Activated CD4-positive, alpha-beta T cell treated with anti-CD3 and anti-CD28 coated beads, Interleukin-2, Interleukin-4, amounts not matched to agents 100 ng/mL and 50 ng/mL, durations not matched to agents 16 hours and 8 hours (primary cell): ENCODE results near the gene BEST3.
"Not testable (repeated sequence)": the region's sequence is repeated elsewhere in the genome, so short reads cannot be mapped to it uniquely, and the experiment has no call there.

ENCODE experiments used
- DNase-seq: peaks from one replicate; pipeline ENCODE4 v3.0.0-alpha.2; 2020; ENCODE audit warnings: low spot score

BEST3 gene

DNA sequence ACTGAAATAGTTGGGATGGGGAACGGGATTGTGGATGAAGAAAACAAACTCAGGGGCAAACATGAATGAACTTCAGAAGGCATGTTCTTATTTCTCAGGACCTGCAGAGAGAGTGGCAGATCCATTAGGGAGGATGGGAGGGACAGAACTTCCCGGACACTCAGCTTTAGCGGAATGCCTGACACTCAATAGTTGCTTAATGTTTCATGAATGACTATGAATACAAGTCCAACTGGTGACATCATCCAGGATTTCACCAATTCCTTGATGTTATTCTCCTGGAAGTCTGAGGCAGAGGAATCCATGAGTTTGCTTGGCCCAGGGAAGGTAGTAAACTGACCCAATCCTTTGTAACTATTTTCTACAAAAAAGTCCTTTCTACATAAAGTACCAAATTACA, 50.6 kb downstream of the BEST3 start:
- no peak for DNase-seq

DNA sequence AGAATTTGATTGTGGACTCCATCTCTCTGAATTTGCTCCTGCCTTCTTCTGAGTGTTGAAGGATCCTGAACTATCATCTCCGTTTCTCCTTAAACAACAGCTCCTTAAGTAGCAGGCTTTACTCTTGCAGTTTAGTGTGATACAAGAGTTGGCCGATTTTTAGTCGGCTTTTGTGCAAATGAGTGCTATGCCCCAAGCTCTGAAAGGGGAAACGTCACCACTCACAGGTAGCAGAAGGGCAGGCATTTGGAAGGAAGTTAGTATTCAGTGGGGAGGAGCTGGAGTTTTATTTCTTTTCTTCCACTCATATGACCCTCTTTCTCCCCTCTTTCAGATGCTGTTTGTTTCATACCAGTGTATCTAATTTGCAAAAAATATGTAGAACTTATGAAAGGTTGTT, 51.9 kb downstream of the BEST3 start:
- DNase-seq = no peak

DNA sequence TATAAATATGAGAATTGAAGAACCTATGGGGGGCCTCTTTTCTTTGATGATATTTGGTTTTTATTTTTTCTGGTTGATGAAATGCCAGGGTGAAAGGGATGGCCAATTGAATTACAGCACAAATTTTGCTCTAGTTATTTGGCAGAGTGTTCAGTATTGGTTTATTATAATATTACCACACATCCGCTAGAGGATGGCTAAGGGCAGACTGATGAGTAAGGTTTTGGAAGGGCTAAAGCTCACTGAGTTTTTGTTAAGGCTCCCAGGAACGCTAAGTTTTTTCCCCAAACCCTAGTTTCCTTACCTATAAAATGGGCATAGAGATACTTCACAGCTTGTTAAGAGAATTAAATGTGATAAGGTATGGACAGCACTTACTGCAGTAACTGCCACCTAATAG, 54.1 kb downstream of the BEST3 start:
- DNase-seq = no peak

DNA sequence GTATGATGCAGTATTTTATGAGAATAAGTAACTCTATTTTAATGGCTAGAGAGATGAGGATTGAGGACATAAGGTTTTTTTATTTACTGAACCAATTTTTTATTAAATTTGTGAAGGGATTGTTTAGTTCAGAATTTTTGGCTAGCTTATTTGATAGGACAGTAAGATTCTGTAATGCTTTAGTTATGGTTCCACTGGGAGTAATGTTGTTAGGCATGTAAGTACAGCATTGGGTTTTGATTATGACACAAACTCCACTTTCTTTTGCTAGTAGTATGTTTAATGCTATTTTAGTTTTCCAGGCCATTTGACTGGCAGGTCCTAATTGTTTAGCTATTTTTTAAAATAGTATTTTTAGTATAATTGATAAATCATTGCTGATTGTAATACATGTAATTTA, 54.6 kb downstream of the BEST3 start:
- DNase-seq = no peak

DNA sequence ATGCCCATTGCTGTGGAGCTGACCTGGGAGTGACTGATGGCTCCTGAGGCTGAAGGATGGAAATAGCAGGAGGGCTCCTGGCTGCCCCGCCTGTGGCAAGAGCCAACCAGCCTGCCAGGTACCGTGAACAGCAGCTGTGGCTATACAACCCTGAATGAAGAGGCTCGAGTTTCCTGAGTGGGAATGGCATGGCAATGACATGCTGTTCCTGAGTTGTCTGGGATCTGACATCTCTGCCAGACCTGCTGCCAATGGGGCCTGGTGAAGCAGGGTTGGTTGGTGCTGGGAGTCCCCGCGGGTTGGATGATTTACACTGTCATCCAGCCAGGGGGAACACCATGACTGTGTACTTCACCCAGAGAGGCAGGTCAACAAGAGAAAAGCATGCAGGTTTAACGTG, 56.6 kb downstream of the BEST3 start:
- DNase-seq = no peak

DNA sequence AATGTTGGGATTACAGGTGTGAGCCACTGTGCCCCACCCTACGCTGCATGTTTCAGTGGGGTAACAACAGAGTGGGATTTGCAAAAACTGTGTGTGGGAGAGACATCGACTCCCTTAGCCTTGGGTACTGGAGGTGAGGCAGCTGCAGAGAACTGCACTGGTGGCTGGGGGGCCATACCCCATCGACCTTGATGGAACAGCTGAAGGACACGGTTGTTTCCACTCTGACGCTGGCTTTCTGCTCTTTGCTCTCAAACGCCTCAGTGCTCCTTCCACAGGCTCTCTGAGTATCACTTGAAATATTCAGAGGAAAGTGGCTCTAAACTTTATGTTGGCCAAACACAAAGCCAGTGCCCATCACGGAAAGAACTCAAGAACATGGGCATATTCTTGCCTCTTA, 57.6 kb downstream of the BEST3 start:
- DNase-seq = no peak

DNA sequence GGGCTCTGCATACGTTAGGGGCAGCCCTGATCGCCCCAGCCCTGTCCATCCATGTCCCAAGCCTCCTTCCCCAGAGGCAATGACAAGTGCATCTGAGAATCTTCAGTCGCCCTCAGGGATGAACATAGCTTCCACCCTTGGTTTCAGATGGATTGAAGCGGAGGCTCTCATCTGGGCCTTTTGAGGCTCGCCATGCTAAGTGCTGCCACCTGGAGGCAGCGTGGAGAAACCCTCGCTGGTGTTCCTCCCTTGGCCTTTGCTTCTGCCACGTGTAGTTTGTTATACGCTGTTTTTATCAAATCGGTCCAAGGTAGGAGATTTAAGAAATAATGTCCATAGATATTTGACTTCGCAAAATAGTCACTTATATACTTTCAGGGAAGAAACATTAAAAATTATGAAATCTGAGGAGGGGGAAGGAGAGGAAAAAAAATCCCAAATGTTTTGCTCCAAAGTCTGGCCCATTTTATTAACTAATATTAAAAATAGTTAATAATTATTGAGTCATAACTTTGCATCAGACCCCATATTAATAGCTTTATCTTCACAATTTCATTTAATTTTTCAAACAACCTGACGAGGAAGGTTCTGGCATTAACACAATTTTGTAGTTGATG, 59.6 kb downstream of the BEST3 start:
- peak; percentile 72 for DNase-seq

DNA sequence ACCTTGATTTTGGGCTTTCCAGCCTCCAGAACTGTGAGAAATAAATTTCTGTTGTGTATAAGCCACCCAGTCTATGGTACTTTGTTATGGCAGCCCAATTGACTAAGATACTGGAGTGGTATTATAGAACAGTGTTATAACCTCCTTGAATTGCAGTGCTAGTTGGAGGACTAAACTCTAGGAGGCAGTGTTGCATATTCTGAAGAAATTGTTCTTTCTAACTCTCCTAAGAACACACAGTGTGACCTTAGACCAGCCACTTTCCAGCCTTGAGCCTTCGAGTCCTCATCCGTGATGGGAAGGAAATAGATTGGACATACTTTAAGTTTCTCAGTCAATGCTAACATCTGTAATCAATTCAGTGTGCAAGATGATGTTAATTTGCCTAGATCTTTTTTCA, 66.0 kb downstream of the BEST3 start:
- DNase-seq = peak; percentile 6

DNA sequence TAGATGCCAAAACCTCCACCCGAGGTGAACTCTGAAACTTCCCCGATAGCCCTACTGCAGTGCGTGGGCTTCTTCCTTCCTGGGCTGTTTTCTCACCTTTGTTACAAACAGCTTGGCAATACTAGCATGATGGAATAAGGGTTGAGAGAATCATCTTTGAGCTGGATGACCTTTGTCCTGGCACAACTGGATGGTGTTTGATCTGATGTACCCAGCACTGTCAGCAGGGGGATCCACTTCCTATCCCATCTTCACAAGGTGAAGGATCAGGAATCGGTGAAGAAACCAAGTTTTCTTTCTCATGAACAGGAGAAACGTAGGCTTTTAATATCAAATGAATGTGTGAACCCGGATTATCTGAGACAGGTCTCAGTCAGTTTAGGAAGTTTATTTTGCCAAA, 68.9 kb downstream of the BEST3 start:
- no peak for DNase-seq

DNA sequence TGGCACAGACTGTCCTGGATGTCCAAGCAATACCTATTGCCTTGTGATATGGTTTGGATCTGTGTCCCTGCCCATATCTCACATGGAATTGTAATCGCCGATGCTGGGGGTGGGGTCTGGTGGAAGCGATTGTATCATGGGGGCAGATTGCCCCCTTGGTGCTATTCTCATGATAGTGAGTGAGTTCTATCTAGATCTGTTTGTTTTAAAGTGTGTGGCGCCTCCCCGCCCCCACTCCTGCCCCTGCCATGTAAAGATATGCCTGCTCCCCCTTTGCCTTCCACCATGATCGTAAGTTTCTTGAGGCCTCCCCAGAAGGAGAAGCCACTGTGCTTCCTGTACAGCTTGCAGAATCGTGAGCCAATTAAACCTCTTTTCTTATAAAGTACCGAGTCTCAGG, 71.6 kb downstream of the BEST3 start:
- DNase-seq = no peak

DNA sequence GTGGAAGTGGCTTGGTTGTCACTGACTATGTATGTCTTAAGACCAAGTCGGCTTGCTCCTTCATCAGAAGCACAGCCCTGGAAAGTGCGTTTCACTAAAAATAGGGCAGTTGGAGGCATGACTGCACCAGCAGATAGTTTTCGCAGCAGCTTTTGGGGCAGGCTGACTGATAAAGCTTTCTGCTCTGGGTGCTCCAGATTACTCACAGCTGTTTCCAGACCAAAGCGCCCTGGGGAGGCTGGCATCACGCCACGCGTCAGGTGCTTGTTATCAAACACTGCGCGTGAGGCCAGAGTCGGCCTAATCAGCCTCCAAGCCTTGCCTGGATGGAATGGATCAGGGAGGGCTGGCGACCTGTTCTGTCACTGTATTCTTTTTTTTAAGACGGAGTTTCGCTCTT, 75.1 kb downstream of the BEST3 start:
- DNase-seq = no peak

DNA sequence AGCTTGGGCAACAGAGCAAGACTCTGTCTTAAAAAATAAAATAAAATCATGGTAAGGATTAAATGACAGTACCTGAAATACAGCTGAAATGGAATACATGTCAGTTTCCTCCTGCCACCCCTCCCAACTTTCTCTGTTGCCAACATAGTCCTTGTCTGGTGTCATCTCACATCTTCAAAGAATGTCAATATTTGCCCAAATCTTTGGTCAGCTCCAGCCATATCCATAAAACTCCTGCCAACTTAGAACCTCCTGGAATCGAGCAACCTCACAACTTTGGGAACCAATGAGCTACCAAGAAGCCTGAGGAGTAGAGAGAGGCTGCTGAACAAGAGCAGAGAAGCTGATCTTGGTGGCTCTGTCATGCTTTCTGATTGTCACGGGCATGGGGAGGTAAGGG, 77.6 kb downstream of the BEST3 start:
- DNase-seq = no peak

DNA sequence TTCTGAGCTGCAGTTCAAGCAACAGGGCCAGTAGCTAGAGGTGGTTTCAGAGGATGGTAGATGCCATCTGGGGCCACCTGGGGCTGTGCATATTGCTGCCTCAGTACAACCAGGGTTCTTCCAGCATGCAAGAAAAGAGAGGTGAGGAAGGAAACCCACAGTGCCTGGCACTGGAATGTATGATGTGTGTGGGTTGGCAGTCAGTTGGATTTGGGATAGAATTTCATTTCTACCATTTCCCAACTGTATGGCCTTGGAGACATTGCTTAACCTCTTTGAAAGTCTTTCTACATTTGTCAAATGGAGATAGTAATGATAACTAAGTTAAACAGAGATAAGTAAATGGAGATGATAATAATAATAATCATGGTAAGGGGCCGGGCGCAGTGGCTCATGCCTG, 78.2 kb downstream of the BEST3 start:
- no peak for DNase-seq

DNA sequence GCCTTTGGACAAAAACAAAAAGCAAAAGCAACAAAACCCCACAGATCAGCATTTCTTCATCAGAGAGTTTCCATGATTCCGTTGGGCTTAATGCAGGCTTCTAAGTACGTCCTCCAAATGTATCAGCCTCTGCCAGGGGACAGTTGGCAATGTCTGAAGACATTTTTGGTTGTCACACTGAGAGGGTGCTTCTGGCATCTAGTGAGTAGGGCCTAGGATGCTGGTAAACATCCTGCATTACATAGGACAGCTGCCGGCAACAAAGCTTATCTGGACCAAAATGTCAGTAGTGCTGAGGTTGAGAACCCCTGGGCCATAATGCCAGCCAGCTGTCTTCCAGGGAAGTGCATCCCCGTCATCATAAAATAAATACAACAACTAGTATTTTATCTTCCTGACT, 79.0 kb downstream of the BEST3 start:
- DNase-seq = no peak

DNA sequence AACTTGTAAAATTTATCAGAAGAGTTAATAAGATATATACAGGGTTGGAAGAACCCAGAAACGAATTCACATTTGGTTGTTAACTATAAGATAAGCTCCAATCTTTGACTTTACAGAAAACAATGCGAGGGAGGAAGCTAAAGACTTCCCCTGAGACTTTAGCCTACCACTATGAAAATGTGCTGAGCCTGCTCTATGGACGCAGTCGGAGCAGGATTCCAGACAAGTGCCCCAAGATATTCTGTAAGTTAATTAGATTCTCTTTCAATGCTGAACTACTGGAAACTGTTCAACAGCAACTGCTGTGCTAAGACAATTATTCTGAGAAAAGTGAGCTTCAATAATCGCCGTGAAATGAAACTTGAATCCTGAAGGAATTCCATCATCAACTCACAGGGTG, 80.1 kb downstream of the BEST3 start:
- no peak for DNase-seq

DNA sequence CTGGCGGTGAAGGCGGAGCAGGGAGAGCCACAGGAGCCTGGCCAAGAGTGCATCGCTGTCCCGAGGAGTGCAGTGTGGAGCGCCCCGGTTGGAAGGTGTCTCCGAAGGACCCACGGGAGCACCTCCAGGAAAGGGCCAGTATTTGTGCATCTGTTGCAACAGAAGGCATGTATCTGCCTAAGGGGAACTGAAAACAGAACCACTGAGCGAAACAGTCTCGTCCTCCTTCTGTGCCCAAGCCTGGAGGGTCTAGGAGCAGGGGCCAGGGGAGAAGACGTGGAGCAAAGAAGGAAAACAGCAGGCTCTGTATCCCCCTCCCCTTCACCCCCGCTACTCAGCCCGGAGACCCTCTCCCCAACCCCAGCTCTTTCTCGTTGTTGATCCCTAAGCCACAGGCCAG, 83.1 kb downstream of the BEST3 start:
- no peak for DNase-seq

DNA sequence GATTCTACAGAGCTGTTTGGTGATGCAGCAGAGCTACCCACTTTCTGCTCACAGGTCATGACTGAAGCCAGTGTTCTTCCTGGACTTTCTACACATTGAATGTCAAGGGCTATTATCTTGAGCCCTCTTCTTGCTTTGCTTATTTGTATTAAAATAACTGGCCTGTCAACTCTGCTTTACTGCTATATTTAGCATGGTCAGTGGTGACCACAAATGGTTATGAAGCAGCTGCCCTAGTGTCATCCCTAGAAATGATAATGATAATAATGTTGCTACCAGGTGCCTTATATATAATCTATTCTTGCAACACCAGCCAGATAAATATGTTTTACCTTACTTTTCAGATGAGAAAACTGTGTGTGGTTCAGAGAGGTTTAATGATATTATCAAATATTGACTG, 85.8 kb downstream of the BEST3 start:
- DNase-seq = no peak

DNA sequence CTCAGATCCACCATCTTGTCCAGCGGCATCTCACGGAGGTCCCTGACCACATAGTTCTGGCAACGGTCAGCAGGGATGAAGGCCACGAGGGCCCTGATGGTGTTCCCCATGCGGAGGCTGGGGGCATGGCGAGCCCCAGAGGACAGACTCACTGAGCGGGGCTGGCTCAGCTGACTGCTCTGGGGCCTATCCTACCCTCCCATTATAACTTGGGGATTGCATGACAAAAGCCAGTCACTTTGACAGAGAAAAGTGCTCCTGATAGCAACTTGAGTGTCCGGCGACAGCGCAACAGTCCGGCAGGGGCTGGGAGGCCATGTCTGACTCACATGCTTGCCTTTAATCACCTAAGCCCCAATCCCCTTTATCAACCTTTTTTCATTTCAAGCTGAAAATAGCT, 88.4 kb downstream of the BEST3 start, which contains the start of gene LRRC10:
LRRC10 (minus strand) TSS at position 179 of the 400 bp plus-strand sequence; CDS start at position 110, 69 bp downstream.
- DNase-seq = no peak

DNA sequence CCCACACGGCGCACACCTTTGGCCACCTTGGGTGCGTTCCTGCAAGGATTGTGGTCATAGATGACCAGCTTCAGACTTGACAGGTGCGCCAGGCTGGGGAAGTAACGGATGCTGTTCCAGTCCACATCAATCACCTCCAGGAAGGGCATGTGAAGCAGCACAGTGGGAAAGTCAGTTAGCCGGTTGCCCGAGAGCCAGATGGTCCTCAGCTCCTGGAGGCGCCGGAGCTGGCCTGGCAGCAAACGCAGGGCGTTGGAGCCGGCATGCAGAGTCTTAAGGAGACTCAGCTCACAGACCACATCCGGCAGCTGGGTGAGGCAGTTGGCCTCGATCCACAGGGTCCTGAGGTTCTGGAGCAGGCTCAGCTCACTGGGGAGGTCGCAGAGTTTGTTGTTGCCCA, 89.0 kb downstream of the BEST3 start:
- no peak for DNase-seq

DNA sequence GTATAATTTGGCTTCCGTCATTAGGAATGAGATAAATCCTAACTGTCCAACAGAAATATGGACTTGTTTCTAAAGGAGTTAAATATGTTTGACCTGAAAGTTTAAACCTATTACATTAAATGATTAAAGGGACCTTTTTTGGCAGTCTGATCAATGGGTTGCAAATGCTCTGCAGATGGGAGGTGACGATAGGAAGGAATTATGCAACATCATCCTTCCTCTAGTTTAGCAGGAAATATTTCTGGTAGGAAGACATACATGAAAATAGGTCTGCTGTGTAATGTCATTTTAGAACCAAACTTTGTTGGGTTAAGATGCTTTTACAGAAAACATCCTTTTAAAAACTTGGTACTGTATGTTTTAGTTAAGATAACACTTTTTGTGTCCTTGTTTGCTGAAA, 91.0 kb downstream of the BEST3 start:
- DNase-seq = no peak

DNA sequence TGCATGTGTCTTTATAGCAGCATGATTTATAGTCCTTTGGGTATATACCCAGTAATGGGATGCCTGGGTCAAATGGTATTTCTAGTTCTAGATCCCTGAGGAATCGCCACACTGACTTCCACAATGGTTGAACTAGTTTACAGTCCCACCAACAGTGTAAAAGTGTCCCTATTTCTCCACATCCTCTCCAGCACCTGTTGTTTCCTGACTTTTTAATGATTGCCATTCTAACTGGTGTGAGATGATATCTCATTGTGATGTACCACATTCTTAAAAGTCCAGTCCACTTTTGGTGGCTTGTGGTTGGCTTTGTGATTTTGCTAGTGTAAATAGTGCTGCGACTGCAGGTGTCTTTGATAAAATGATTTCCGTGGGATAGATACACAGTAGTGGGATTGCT, 94.8 kb downstream of the BEST3 start:
- not testable (repeated sequence) for DNase-seq
